ENCODE measurements around the gene ASXL1. TPM values are rescaled to one million over a fixed set of nuclear protein-coding genes. Genes with fewer than 3 reads are reported as not detected.

The ASXL1 gene
- total and polyA plus RNA-seq, 4 donors: 24.2 to 96.4 (median 44.4) TPM

DNA sequence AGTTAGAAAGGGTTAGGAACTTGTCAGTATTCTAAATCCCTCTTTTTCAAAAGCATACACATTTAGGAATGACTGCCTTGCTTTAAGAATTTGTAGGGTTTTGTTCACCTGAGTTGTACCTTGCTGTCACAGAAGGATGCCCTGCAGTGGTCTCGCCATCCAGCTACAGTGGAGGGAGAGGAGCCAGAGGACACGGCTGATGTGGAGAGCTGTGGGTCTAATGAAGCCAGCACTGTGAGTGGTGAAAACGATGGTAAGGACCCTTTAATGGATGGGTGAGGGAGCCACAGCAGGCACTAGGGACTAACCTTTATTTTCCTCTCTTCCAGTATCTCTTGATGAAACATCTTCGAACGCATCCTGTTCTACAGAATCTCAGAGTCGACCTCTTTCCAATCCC is 69.9 kb downstream of the ASXL1 start:
- no peak overlapping the region for H3K4me3 ChIP-seq
- H3K4me1 ChIP-seq (ENCODE audit: control insufficient read depth in 5 of 5, insufficient read depth in 5 of 5, low read length in 5 of 5): peaks cover 0 to 5% (median 0%) of the 10 kb centered on the region in 5 donors
- DNase-seq: no peak
- H3K9ac ChIP-seq (ENCODE audit: insufficient read depth in 1 of 2, low read length in 2 of 2): no peak overlapping the region
- no peak for TF ChIP-seq CTCF (IDR thresholded peaks at IDR 0.05; ENCODE audit: control extremely low read depth, extremely low read depth)
- ATAC-seq (ENCODE audit: insufficient read depth, low FRiP score): no peak
- peaks cover 0 to 3% (median 0%) of the 10 kb centered on the region in 4 donors for H3K9me3 ChIP-seq (ENCODE audit: control insufficient read depth in 4 of 4, insufficient read depth in 3 of 4, low read length in 3 of 4)
- no peaks in the 10 kb centered on the region for H3K27me3 ChIP-seq (ENCODE audit: control insufficient read depth in 3 of 3, insufficient read depth in 3 of 3, low read length in 2 of 3)
- peaks cover 29 to 40% (median 32%) of the 10 kb centered on the region in 4 donors for H3K36me3 ChIP-seq (ENCODE audit: control insufficient read depth in 4 of 4, insufficient read depth in 4 of 4, low read length in 4 of 4)
- no peak overlapping the region for H3K27ac ChIP-seq (ENCODE audit: low read depth in 1 of 2, low read length in 1 of 2)
- 93 to 94% methylated on average over 6 of the region's 6 CpGs for WGBS, 2 donors

DNA sequence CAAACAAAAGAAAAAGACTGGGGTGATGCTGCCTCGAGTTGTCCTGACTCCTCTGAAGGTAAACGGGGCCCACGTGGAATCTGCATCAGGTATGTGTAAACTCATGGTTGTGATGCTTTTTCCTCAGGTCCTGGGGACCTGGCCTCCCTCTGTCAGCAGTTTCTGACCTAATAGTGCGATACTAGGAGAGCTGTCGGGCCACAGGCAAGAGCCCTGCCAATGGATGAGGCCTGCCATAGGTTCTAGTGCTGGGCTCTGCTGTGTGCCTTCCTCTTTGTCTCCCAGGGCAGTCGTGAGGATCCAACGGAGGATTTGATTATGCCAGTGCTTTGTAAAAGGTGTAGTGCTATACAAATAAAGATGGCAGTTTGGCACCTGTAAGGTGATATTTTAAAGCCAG is 71.2 kb downstream of the ASXL1 start:
- Histone ChIP-seq H3K4me1 (ENCODE audit: control insufficient read depth in 5 of 5, insufficient read depth in 5 of 5, low read length in 5 of 5) (peaks cover 0 to 4% (median 0%) of the 10 kb centered on the region in 5 donors), H3K36me3 (ENCODE audit: control insufficient read depth in 4 of 4, insufficient read depth in 4 of 4, low read length in 4 of 4) (peaks cover 34 to 48% (median 38%) of the 10 kb centered on the region in 4 donors), H3K4me3 (no peak overlapping the region), H3K9me3 (ENCODE audit: control insufficient read depth in 4 of 4, insufficient read depth in 3 of 4, low read length in 3 of 4) (peaks cover 0 to 3% (median 0%) of the 10 kb centered on the region in 4 donors), H3K9ac (ENCODE audit: insufficient read depth in 1 of 2, low read length in 2 of 2) (no peak overlapping the region), H3K27me3 (ENCODE audit: control insufficient read depth in 3 of 3, insufficient read depth in 3 of 3, low read length in 2 of 3) (no peaks in the 10 kb centered on the region), H3K27ac (ENCODE audit: low read depth in 1 of 2, low read length in 1 of 2) (no peak overlapping the region)
- no peak for TF ChIP-seq CTCF (IDR thresholded peaks at IDR 0.05; ENCODE audit: control extremely low read depth, extremely low read depth)
- ATAC-seq (ENCODE audit: insufficient read depth, low FRiP score) (no peak), DNase-seq (no peak)
- WGBS, 2 donors: 92 to 97% methylated on average over 7 of the region's 7 CpGs

- 96 to 97% methylated on average over 16 of the region's 16 CpGs for WGBS, 2 donors
- ATAC-seq (ENCODE audit: insufficient read depth, low FRiP score): no peak
- Histone ChIP-seq H3K36me3 (ENCODE audit: control insufficient read depth in 4 of 4, insufficient read depth in 4 of 4, low read length in 4 of 4) (peaks cover 38 to 51% (median 41%) of the 10 kb centered on the region in 4 donors), H3K9me3 (ENCODE audit: control insufficient read depth in 4 of 4, insufficient read depth in 3 of 4, low read length in 3 of 4) (peaks cover 0 to 3% (median 0%) of the 10 kb centered on the region in 4 donors), H3K27me3 (ENCODE audit: control insufficient read depth in 3 of 3, insufficient read depth in 3 of 3, low read length in 2 of 3) (no peaks in the 10 kb centered on the region), H3K27ac (ENCODE audit: low read depth in 1 of 2, low read length in 1 of 2) (no peak overlapping the region), H3K4me3 (no peak overlapping the region), H3K4me1 (ENCODE audit: control insufficient read depth in 5 of 5, insufficient read depth in 5 of 5, low read length in 5 of 5) (peaks cover 0 to 4% (median 0%) of the 10 kb centered on the region in 5 donors), H3K9ac (ENCODE audit: insufficient read depth in 1 of 2, low read length in 2 of 2) (no peak overlapping the region)
- TF ChIP-seq CTCF (IDR thresholded peaks at IDR 0.05; ENCODE audit: control extremely low read depth, extremely low read depth): no peak
- DNase-seq: no peak
Measured at GRCh38 chr20:32429745-32430360, 71.7 kb downstream of the ASXL1 start.

Data from lung (tissue), 12 donors.